ENCODE data around the gene SMC1B.

The SMC1B gene

GRCh38 chr22:45322873-45323525, 90.4 kb downstream of the SMC1B start:
- no peak for DNase-seq (ENCODE audit: low read depth in 2 of 2)

- no peak for DNase-seq (ENCODE audit: low read depth in 2 of 2)
These were observed 91.6 kb downstream of the SMC1B start for GRCh38 chr22:45321827-45322226.

- no peak for DNase-seq (ENCODE audit: low read depth in 2 of 2)
These were observed 92.9 kb downstream of the SMC1B start for GRCh38 chr22:45320357-45320976.

DNA sequence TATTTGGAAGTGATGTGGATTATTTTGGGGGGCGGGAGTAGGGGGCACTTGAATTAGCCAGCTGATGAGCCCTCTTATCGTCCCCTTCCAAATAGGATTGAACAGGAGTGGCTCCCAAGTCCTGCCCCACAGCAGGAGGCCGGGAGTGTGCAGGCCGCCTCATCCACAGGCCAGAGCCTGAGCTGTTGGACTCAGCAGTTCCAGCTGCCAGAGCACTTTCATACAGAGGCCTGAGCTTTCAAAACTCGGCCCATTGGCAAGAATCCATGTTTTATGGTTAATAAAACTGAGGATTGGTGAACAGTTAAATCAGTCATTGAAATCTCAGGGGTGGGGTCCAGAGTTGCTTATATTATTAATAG, 94.1 kb downstream of the SMC1B start:
- no peak for DNase-seq (ENCODE audit: low read depth in 2 of 2)

DNA sequence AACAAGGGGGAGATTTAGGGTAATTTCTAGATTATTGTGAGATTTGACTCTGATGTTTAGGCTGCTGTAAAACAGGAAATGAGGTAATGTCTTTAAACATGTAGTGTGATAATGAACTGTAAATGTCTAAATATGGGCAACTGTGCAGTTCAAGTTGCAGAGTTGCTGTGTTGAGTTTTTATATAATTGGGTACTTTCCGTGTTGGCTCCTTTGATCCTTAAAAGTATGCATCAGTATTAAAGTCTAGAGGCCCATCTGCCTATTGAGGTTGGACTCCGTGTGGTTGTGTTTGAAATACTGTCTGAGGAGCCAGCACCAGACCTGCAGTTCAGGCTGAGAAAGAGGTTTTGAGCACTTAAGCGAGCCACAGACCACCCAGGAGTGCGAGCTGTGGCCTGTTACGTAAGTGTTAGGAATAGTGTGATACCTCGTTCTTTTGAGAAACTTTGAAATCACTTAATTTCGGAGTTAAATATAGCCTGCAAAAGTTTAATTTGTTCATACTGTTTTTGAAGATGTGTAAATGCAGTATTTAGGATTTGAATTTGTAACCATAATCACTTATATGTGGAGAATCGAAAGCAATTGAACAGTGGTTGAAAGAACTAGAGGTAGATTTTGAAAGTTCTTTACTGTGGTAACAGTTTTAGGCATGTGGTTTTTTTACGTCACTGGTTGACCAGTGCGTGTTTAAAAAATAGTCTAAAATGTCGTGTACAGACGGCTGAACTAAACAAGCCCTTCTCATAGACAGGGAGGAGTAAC, 94.7 kb downstream of the SMC1B start:
- DNase-seq (ENCODE audit: low read depth in 2 of 2): peak; percentile 25 to 30

DNA sequence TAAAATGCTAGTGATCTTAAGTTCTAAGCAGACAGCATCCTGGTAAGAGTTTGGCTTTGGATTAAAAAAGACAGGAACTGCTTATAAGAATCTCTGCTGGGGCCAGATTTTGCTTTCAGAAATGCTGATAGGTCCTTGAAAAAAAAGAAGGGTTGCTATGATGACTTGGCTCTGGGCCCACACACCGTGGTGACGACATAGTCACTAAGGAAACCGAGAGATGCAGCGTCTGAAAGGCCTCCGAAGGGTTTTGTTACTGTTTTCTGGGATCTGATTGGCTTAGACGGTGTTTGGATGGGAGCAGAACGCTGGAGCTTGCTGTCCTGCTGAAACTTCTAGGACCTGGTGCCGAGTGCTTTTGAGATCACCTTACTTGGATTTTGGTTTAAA, 95.2 kb downstream of the SMC1B start:
- DNase-seq (ENCODE audit: low read depth in 2 of 2): peak; percentile 75 to 76

DNA sequence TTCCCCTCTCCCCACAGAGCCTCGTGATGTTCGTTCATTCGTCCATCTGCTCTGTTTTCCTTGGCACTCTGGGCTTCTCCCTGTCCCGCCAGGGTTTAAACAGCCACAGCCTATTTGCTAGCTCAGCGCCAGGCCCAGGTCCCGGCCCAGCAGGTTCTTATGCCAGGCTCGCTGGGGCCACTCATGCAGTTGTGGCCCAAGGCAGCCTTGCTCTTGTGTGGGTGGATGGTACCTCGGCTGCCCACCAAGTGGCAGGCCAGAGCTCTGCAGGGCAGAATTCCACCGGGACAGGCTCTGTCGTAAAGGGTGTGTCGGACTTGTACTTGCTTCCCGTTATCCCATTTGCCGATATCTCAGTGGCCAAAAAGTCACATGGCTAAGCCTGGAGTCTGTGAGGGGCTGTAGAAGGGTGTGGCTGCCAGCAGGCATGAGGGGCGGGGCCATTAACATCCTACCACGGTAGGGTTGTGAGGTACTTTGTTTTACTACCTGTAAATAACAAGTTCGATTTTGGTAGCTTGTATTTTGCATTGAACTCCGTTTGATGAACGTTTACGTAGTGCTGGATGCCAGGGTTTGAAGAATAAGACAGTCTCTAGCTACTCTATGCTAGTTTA, 95.7 kb downstream of the SMC1B start:
- no peak for DNase-seq (ENCODE audit: low read depth in 2 of 2)

DNA sequence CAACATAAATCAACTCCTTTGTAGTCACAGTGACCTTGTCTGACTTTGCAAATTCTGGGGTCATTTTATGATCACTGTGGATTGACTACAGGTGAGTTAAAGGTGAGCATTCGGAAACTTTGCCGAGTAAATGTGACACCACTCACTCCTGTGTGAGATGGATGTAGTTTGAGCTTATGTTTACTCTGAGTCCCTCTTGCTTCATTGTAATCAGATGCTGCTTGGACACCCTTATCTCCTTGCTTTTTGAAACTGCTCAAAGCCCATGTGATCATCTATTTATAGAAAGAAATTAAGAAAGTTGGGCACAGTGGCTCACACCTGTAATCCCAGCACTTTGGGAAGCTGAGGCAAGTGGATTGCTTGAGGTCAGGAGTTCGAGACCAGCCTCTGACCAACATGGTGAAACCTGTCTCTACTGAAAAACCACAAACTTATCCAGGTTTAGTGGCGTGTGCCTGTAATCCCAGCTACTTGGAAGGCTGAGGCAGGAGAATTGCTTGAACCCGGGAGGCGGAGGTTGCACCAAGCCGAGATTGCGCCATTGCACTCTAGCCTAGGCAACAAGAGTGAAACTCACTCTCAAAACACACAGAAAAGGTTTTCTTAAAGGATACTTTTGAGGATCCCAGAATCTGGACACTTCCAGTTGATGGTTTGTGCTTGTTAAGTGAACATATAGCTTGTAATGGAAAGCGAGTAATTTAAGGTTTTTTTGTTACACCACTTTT, 96.4 kb downstream of the SMC1B start:
- DNase-seq (ENCODE audit: low read depth in 2 of 2): no peak

GRCh38 chr22:45314786-45315185, 98.6 kb downstream of the SMC1B start:
- no peak for DNase-seq (ENCODE audit: low read depth in 2 of 2)

DNA sequence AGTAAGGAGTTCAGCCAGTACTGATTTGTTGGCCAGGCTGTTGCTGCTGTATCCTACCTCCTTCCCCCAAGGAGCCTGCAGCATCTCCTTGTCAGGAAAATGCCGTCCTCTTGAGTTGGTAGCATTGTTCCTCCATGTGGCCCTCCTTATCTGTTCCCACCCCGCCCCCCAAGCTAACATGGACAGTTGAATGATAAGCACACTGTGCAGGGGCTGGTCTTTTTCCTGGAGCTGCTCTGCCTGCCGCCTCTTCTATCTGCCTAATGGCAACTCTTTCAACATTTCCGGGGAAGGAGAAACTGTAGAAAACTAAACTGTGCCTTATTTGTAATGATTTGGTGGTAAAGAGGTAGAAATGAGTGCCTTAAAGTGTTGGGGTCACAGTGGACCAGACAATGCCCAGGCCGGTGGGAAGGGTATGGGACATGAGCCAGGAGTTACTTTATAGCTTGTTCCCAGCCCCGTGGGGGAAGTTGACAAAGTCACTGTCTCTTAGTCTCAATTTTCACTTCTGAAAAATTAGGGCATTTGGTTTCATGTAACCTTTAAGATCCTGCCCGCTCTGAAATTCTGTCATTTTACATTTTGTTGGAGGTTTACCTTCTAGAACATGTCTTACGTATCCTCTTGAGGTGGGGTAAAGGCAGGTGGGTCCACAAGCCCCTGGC, 99.2 kb downstream of the SMC1B start:
- no peak for DNase-seq (ENCODE audit: low read depth in 2 of 2)

DNA sequence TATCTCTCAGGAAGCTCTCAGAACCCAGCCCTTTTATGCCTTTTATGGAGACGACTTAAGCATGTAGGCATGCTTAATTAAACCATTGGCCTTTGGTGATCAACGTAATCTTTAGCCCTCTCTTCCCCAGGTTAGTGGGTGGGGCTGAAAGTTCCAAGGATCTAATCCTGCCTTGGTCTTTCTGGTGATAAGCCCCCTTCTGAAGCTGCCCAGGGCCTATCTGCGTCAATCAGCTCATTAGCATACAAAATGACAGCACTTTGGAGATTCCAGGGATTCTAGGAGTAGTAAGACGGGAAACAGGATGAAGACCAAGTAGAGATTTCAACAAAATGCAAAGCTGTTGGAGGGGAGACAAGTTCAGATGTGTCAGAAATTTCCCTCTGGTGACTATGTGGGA, 100.5 kb downstream of the SMC1B start:
- DNase-seq (ENCODE audit: low read depth in 2 of 2): no peak

- no peak for DNase-seq (ENCODE audit: low read depth in 2 of 2)
These were observed 101.0 kb downstream of the SMC1B start for GRCh38 chr22:45312415-45312814.

DNA sequence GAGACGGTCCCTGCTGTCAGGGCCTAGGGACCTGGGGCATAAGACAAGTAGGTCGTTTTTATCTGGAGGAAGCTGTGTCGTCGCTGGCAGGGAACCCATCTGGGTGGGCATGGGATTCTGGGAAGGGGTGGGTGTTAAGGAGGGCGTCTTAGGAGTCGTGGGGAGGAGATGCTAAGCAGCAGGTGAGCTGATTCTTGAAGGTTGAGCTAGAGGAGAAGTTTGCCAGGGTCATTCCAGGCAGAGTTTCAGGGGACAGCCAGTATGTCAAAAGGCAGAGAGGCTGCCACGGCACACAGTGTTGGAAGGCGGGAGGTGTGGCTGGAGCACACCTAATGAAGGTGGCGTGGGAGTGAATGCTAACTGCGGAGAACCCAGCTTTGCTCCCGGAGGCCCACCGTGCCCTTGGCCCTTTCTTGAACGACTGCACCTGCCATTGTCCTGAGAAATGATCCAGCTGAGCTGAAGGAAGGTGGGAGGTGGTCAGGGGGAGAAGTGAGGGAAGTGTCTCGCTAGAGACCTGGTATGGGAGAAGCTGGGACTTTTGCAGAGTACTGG, 102.3 kb downstream of the SMC1B start:
- DNase-seq (ENCODE audit: low read depth in 2 of 2): no peak

- DNase-seq (ENCODE audit: low read depth in 2 of 2): no peak
These were observed 102.9 kb downstream of the SMC1B start for GRCh38 chr22:45310331-45310976.

- DNase-seq (ENCODE audit: low read depth in 2 of 2): peak; percentile 91 to 98
These were observed 103.8 kb downstream of the SMC1B start, which contains the start of gene FAM118A for GRCh38 chr22:45309422-45310227. Gene FAM118A, plus strand, starts transcription at chr22:45309934. Its CDS starts 12,446 bp downstream, at chr22:45322380.

DNA sequence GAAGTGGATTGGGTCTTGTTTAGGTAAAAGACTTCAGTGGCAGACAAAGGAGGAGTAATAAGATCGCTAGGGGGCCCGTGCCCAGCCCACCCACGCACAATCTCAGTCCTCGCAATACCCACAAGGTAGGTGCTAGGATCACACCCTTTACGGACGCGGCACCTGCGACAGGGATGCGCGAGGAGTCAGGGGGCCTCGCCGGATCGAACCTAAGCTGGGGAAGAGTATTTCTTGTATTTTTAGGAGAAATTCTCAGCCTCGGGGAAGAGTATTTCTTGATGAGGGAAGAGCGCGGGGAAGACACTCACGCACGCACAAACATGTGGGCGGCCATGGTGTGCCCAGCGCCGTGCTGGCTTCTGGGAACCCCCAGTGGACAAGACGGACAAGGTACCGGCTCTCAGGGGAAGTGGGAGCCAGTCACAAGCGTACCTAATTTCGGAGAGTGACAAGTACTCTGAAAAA, 104.4 kb downstream of the SMC1B start:
- DNase-seq (ENCODE audit: low read depth in 2 of 2): no peak

DNA sequence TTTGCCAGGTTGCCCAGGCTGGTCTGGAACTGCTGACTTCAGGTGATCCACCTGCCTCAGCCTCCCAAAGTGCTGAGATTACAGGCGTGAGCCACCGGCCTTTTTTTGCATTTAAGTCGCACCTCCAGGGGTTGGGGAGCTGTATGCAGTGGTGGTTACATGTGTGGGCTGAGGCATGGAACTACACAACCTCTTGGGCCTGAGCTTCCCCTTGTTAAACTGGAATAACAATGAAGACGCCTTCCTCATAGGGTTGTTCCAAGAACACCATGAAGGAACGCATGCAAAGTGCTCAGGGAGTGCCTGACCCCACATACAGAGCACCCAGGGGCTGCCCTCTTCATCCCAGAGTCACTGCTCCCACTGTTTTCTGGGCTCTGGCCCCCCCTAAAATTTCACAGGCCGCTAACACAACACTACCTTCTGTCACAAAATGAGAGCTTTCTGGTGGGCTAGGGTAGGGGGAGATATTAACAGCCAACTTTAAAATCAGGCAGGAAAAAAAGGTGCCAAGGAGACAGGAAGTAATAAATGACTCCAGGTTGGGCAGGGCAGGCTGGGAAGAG, 104.9 kb downstream of the SMC1B start:
- DNase-seq (ENCODE audit: low read depth in 2 of 2): no peak

DNA sequence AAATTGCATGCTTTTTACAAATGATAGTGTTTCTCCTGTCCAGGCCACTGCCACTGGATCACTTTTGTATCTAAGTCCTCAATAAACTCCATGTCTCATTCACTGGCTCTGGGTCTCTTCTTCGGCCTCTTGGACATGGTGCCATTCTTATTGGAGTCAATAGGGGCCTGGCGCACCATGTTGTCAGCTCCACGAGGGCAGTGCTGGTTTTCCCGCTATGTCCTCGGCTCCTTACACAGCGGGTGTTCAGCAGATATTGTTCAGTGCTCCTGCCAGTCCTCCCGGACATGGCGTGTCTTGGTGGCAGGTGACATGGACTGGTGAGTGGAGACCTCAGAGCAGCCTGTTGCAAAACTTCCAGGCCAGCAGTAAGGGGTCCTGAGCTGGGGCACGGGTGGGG, 107.3 kb downstream of the SMC1B start:
- no peak for DNase-seq (ENCODE audit: low read depth in 2 of 2)

- DNase-seq (ENCODE audit: low read depth in 2 of 2): no peak
These were observed 107.8 kb downstream of the SMC1B start for GRCh38 chr22:45305456-45306075.
